ENCODE results near the gene MCF2. TPM values are rescaled to one million over a fixed set of nuclear protein-coding genes. Genes with fewer than 3 reads are reported as not detected.

MCF2 gene
- total and polyA plus RNA-seq, 2 of the 4 experiments (the other 2 are of a cell fraction), result 0.07 TPM; not detected in 1

DNA sequence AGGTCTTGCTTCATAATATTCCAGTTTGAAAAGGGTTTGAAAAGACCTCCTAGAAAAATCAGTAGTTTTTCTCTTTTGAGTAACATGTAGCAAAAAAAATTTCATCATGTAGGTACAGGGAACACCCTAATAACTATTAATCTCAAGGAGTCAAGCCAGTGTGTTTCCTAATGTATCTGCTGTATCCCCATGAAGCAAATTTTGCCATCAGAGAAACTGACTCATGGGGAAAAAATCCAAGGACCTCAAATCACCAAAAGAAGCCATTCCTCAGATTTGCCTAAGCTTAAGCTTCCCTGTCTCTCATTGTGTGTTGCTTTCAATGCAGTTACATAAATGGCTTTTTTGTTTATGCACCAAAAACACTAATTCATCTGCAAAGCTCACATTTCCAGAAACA, 147.7 kb downstream of the MCF2 start:
- TF ChIP-seq, protein P1, sequence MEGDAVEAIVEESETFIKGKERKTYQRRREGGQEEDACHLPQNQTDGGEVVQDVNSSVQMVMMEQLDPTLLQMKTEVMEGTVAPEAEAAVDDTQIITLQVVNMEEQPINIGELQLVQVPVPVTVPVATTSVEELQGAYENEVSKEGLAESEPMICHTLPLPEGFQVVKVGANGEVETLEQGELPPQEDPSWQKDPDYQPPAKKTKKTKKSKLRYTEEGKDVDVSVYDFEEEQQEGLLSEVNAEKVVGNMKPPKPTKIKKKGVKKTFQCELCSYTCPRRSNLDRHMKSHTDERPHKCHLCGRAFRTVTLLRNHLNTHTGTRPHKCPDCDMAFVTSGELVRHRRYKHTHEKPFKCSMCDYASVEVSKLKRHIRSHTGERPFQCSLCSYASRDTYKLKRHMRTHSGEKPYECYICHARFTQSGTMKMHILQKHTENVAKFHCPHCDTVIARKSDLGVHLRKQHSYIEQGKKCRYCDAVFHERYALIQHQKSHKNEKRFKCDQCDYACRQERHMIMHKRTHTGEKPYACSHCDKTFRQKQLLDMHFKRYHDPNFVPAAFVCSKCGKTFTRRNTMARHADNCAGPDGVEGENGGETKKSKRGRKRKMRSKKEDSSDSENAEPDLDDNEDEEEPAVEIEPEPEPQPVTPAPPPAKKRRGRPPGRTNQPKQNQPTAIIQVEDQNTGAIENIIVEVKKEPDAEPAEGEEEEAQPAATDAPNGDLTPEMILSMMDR (conservative IDR thresholded peaks at IDR 0.05; ENCODE audit: low read depth, low read length), result no peak
- no peak for TF ChIP-seq RCOR1 (IDR thresholded peaks at IDR 0.05; ENCODE audit: insufficient replicate concordance, low read length)
- TF ChIP-seq CHD1 (IDR thresholded peaks at IDR 0.05; ENCODE audit: low read depth, low read length), result no peak
- no peak for TF ChIP-seq MAFK (IDR thresholded peaks at IDR 0.05; ENCODE audit: low read depth, low read length)
- no peak for TF ChIP-seq RFX5 (IDR thresholded peaks at IDR 0.05; ENCODE audit: low read depth, low read length)
- TF ChIP-seq SMC3 (IDR thresholded peaks at IDR 0.05; ENCODE audit: low read depth, low read length), result no peak
- TF ChIP-seq POLR2A (IDR thresholded peaks at IDR 0.05; ENCODE audit: low read depth, low read length), result no peak
- no peak for TF ChIP-seq FOS (IDR thresholded peaks at IDR 0.05; ENCODE audit: low read depth, low read length)
- TF ChIP-seq, protein P2, sequence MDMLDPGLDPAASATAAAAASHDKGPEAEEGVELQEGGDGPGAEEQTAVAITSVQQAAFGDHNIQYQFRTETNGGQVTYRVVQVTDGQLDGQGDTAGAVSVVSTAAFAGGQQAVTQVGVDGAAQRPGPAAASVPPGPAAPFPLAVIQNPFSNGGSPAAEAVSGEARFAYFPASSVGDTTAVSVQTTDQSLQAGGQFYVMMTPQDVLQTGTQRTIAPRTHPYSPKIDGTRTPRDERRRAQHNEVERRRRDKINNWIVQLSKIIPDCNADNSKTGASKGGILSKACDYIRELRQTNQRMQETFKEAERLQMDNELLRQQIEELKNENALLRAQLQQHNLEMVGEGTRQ (IDR thresholded peaks at IDR 0.05; ENCODE audit: low read depth, low read length), result no peak
- no peak for TF ChIP-seq BHLHE40 (IDR thresholded peaks at IDR 0.05; ENCODE audit: low read depth, low read length)
- TF ChIP-seq MXI1 (IDR thresholded peaks at IDR 0.05; ENCODE audit: borderline replicate concordance, low read depth, low read length), result no peak
- no peak for TF ChIP-seq MAZ (IDR thresholded peaks at IDR 0.05; ENCODE audit: borderline replicate concordance, low read depth, low read length)
- no peak for TF ChIP-seq NFE2L2 (IDR thresholded peaks at IDR 0.05; ENCODE audit: low read depth, low read length)
- TF ChIP-seq RAD21 (IDR thresholded peaks at IDR 0.05; ENCODE audit: low read length), result no peak
- TF ChIP-seq CEBPB (IDR thresholded peaks at IDR 0.05; ENCODE audit: low read depth, low read length), result no peak
- Histone ChIP-seq H2BK20ac (ENCODE audit: low read depth, low read length) (no peak overlapping the region), H4K8ac (ENCODE audit: low read depth in 2 of 2, low read length in 2 of 2) (no peak overlapping the region), H3K14ac (replicated peaks; ENCODE audit: low read depth, low read length) (no peak overlapping the region), H3K4me2 (ENCODE audit: low read depth, low read length) (no peak overlapping the region), H3K79me1 (ENCODE audit: low read depth in 1 of 2, low read length in 2 of 2) (no peaks in the 10 kb centered on the region), H2BK15ac (ENCODE audit: low read depth, low read length) (no peak overlapping the region), H3K9me3 (ENCODE audit: control insufficient read depth, insufficient read depth, low read length) (no peaks in the 10 kb centered on the region), H4K5ac (ENCODE audit: low read depth, low read length) (no peak overlapping the region), H3K4me3 (ENCODE audit: insufficient read depth, low read depth, low read length) (no peak overlapping the region), H3K9me1 (ENCODE audit: insufficient read depth, low read length) (no peaks in the 10 kb centered on the region), H4K91ac (ENCODE audit: insufficient read depth, low read depth, low read length) (no peak overlapping the region), H2AK5ac (ENCODE audit: low read depth, low read length) (no peak overlapping the region), H2BK120ac (ENCODE audit: low read depth, low read length) (no peak overlapping the region), H3K27ac (ENCODE audit: insufficient read depth, low read length) (no peak overlapping the region), H2AK9ac (replicated peaks; ENCODE audit: low read depth, low read length, poor library complexity) (no peak overlapping the region), H3K9ac (ENCODE audit: low read depth, low read length) (no peak overlapping the region), H3K18ac (ENCODE audit: low read depth, low read length) (no peak overlapping the region), H4K20me1 (ENCODE audit: insufficient read depth, low read length) (no peaks in the 10 kb centered on the region), H3K4me1 (ENCODE audit: control insufficient read depth, insufficient read depth, low read length) (no peaks in the 10 kb centered on the region), H2BK5ac (ENCODE audit: low read depth, low read length, poor library complexity, severe bottlenecking) (no peak overlapping the region), H3K27me3 (ENCODE audit: control insufficient read depth, insufficient read depth, low read length) (no peaks in the 10 kb centered on the region; the same call in 1 of the 2 replicates), H3K36me3 (ENCODE audit: control insufficient read depth, insufficient read depth, low read length) (no peaks in the 10 kb centered on the region), H3K4ac (ENCODE audit: low read depth, low read length) (no peak overlapping the region), H3K56ac (ENCODE audit: extremely low read depth, insufficient read depth, low read length) (no peak overlapping the region), H2AFZ (replicated peaks; ENCODE audit: low read length, poor library complexity) (no peak overlapping the region), H3K23ac (ENCODE audit: low read depth, low read length) (no peak overlapping the region)
- CTCF ChIA-PET, result interaction anchor here (0.7 to 0.9 kb wide), 2 partner anchors 15 to 17 kb away, joined by 3 read pairs; no protein-coding TSS in a partner anchor
- dilution Hi-C loops (cut with HindIII; ENCODE audit: low sequenced_read_pairs, unreplicated experiment) (no loop called here), in situ Hi-C loops (cut with MboI; ENCODE audit: low sequenced_read_pairs) (no loop called here), intact Hi-C loops (cut with micrococcal nuclease) (no loop called here)
- POLR2A ChIA-PET (ENCODE audit: unreplicated experiment), result no interaction called here
- no peak for ATAC-seq (ENCODE audit: low read depth)
- DNase-seq, result peak; percentile 0
- BruUV-seq (replicated peaks), result no TSS peak
